ENCODE data around the gene NRXN3.

NRXN3 gene

DNA sequence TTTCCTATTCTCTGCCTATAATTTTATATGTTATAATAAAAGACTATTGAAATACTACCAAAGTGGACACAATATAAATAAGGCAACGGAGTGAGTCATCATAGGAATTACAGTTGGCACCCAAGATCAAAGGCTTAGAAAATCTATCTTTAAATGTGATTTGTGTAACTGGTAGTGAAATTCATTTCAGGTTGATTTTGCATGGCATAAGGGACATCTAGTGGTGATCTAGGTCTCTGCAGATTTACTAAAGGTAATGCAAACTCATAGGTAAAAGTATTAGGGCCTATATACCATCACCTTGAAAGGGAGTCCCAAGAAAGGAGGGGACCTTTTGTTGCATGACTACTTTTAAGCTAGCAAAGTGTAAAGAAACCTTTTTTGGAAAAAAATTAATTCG, 527.2 kb downstream of the NRXN3 start:
- DNase-seq: no peak
- no peak overlapping the region for H3K27ac Mint-ChIP-seq

DNA sequence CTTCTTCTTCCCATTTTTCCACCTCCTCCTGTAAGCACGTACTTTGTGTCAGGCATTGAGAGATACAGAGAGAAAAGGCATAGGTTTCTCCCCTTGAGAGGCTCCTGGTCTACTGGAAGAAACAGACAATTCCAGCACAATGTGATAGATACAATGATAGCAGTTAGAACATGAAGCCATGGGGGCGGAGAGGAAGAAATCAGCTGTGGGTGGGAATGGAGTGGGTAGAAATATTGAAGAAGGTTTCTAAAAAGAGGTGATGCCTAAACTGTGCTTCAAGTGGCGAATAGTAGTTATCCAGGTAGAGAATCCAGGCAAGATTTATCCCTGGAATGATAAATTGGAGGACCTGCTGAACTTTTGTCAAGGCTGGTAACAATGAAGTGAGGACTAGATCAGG, 528.8 kb downstream of the NRXN3 start:
- DNase-seq: no peak
- H3K9me3 Mint-ChIP-seq: no peaks in the 10 kb centered on the region
- H3K36me3 Mint-ChIP-seq (ENCODE audit: low read depth): no peaks in the 10 kb centered on the region
- no peak overlapping the region for H3K4me3 Mint-ChIP-seq
- H3K27me3 Mint-ChIP-seq (ENCODE audit: low read depth, poor library complexity): peaks cover 16% of the 10 kb centered on the region
- no peak overlapping the region for H3K27ac Mint-ChIP-seq
- H3K4me1 Mint-ChIP-seq: no peaks in the 10 kb centered on the region
- TF ChIP-seq, protein P1, sequence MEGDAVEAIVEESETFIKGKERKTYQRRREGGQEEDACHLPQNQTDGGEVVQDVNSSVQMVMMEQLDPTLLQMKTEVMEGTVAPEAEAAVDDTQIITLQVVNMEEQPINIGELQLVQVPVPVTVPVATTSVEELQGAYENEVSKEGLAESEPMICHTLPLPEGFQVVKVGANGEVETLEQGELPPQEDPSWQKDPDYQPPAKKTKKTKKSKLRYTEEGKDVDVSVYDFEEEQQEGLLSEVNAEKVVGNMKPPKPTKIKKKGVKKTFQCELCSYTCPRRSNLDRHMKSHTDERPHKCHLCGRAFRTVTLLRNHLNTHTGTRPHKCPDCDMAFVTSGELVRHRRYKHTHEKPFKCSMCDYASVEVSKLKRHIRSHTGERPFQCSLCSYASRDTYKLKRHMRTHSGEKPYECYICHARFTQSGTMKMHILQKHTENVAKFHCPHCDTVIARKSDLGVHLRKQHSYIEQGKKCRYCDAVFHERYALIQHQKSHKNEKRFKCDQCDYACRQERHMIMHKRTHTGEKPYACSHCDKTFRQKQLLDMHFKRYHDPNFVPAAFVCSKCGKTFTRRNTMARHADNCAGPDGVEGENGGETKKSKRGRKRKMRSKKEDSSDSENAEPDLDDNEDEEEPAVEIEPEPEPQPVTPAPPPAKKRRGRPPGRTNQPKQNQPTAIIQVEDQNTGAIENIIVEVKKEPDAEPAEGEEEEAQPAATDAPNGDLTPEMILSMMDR (IDR thresholded peaks at IDR 0.05): no peak

More for the DNA sequence above, 527.2 kb downstream of the NRXN3 start:
- Mint-ChIP-seq H3K27me3 (ENCODE audit: low read depth, poor library complexity) (peaks cover 19% of the 10 kb centered on the region), H3K4me3 (no peak overlapping the region), H3K4me1 (no peaks in the 10 kb centered on the region), H3K36me3 (ENCODE audit: low read depth) (no peaks in the 10 kb centered on the region), H3K9me3 (no peaks in the 10 kb centered on the region)
- TF ChIP-seq, protein P1 (IDR thresholded peaks at IDR 0.05): peak; percentile 64

DNA sequence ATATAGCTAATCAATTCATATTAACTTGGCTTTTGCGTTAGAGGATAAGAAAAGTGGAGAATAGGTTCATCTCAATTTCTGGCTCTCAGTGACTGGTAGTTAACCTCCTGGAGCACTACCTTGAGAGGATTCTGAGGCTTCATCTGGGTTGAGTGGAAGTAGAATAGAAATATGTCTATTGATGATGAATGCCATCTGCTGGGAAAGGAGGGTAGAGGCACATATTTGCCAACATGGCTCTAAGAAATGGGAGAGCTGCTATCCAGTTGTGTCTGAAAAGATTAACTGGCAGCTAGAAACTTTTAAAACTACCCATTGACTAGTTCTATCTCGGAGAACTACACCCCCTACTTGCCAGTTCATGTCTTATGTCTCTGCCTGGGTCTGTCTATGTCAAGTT, 530.1 kb downstream of the NRXN3 start:
- peaks cover 21% of the 10 kb centered on the region for H3K27me3 Mint-ChIP-seq (ENCODE audit: low read depth, poor library complexity)
- no peak overlapping the region for H3K4me3 Mint-ChIP-seq
- H3K4me1 Mint-ChIP-seq: no peaks in the 10 kb centered on the region
- no peak overlapping the region for H3K27ac Mint-ChIP-seq
- TF ChIP-seq, protein P1 (IDR thresholded peaks at IDR 0.05): no peak
- no peaks in the 10 kb centered on the region for H3K36me3 Mint-ChIP-seq (ENCODE audit: low read depth)
- H3K9me3 Mint-ChIP-seq: no peaks in the 10 kb centered on the region
- no peak for DNase-seq

DNA sequence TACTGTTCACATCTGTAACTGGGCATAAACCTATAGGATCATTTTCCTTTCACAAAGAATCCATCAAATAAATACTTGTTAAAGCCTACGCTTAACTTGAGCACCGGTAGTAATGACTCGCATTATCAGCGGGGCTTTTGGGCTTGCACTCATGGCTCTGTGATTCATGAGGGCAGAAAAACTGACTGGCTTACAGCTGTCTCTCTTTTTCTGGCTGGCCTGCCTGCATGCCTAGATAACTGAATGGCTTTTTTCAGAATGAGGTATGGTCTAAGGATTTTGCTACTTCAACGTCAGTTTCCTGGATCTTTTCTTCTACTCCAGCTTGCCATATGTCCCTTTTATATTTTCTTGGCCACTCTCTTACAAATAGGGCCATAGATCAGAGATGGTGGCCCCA, 531.1 kb downstream of the NRXN3 start:
- Mint-ChIP-seq H3K4me1 (no peaks in the 10 kb centered on the region), H3K9me3 (no peaks in the 10 kb centered on the region), H3K36me3 (ENCODE audit: low read depth) (no peaks in the 10 kb centered on the region), H3K27me3 (ENCODE audit: low read depth, poor library complexity) (peaks cover 17% of the 10 kb centered on the region), H3K4me3 (no peak overlapping the region), H3K27ac (no peak overlapping the region)
- TF ChIP-seq, protein P1 (IDR thresholded peaks at IDR 0.05): no peak
- DNase-seq: no peak

DNA sequence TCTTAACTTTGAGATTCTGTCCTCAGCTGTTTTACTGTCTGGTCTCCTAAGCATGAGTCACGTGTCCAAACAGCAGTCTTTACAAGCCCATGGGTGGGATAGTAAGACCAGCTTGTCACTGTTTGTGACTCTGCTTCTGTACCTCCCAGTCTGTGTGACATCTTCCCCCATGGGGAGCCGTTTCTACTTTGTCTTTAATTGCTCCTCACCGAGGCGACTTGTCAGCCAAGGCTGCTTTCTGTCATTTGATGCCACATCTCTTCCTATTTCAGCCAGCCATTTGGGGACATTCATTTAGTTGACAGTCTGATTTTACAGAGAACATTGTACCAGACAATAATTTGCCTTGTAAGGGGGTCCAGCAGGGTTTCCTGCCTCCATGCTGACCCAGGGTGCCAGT, 534.8 kb downstream of the NRXN3 start:
- Mint-ChIP-seq H3K36me3 (ENCODE audit: low read depth) (no peaks in the 10 kb centered on the region), H3K27me3 (ENCODE audit: low read depth, poor library complexity) (peaks cover 13% of the 10 kb centered on the region), H3K9me3 (no peaks in the 10 kb centered on the region), H3K4me3 (no peak overlapping the region), H3K27ac (no peak overlapping the region), H3K4me1 (no peaks in the 10 kb centered on the region)
- TF ChIP-seq, protein P1 (IDR thresholded peaks at IDR 0.05): no peak
- no peak for DNase-seq

DNA sequence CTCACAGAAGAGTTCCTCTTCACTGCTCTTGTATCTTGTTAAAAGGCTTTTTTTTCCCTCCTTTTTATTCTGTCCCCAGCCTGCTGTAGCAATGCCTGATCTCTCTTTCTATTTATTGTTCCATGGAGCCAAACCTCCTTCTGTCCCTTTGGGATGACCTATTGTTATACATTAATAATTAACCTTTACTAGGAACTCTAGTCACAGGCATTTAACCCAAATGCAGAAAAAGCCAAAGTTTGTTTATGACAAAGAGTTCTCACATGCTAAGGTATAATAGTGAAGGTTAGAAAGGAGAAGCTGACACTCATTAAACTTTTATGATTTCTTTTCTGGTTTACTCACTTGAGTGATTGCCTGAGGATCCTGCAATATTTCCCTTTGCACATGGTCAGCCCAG, 535.8 kb downstream of the NRXN3 start:
- H3K9me3 Mint-ChIP-seq: no peaks in the 10 kb centered on the region
- peaks cover 7% of the 10 kb centered on the region for H3K4me1 Mint-ChIP-seq
- DNase-seq: no peak
- peaks cover 11% of the 10 kb centered on the region for H3K27me3 Mint-ChIP-seq (ENCODE audit: low read depth, poor library complexity)
- no peak overlapping the region for H3K4me3 Mint-ChIP-seq
- H3K36me3 Mint-ChIP-seq (ENCODE audit: low read depth): no peaks in the 10 kb centered on the region
- TF ChIP-seq, protein P1 (IDR thresholded peaks at IDR 0.05): no peak
- H3K27ac Mint-ChIP-seq: no peak overlapping the region

Measured in nephron progenitor cell (in vitro differentiated cells).